HCEC 1CT (cell line): ENCODE results near the gene RPGR.

ENCODE experiments used
- DNase-seq: peaks from one replicate; pipeline ENCODE4 v3.0.0-alpha.2; 2017

Gene RPGR

DNA sequence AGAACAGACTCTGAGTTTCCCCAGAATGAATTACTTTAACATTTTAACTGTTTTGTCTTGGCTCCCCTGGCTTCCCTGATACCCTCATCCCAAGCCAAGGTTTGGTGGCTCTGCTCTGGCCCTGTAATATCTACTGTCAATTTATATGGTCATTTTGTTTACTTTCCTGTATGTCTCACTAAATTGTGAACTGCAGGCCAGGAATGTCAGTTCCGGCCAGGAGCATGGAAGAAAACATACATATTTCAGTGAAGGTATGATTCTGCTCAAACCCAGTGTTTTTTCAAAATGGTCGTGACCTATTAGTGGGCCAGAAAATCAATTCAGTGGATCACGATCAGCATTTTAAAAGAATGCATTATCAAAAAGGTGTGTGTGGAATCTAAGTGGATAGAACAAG is 1.2 kb downstream of the RPGR start:
- no peak for DNase-seq

DNA sequence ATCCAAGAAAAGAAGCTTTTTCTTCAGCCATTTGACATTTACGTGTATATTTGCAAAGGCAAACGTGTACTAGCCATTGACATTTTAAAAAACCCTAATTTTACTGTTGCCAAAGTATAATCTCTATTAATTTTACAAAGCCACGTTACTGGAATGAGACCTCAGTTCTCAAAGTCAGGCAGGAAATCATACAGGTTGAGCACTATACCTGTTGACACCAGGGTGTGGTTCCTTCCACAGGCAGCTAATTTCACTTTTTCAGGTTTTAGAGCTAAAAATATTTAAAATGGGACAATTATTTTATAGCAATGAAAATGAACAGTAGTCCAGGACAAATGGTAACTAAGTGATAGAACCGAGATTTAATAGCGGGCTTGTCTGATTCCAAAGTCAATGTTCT is 6.5 kb downstream of the RPGR start:
- DNase-seq: no peak

DNA sequence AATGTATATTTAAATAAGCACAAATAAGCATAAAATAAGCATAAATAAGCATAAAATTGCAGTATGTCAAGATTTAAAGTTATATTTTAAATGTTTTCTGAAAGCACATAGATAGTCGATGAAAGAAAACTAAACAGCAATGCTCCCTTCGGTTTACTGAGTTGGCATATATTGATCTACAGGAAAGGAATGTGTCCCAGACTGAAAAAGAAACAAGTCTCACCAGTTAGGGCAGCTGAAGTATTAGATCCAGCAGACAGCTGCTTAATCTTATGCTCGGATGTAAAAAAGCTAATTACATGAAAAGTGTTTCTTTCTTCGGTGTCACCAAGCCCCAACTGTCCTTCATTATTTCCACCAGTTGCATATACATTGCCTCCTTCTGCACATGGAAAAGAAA is 8.7 kb downstream of the RPGR start:
- no peak for DNase-seq

DNA sequence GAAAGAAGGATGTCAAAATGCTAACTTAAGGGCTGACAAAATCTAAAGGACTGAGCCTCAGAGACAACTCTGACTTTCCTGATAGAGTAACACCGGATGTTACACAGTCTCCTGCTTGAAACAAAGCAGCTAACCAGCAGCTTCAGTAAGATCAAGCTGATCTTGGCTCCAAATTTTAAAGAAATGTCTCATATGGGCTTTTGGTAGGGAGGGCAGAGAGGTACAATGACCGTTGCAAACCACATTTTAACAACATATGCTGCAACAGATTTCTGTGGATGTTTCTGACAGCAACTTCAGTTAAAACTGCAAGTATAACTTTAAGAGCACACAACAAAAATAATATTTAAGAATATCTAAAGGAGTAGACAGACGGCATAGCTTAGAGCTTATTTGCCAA is 9.1 kb downstream of the RPGR start:
- DNase-seq: no peak

DNA sequence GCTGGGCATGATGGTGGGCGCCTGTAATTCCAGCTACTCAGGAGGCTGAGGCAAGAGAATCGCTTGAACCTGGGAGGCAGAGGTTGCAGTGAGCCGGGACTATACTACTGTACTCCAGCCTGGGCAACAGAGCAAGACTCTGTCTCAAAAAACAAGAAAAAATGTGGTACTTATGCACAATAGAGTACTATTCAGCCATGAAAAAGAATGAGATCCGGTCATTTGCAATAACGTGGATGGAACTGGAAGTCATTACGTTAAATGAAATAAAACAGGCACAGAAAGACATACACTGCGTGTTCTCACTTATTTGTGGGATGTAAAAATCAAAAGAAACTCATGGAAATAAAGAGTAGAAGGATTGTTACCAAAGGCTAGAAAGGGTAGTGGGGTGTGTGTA is 12.1 kb downstream of the RPGR start:
- DNase-seq: no peak

DNA sequence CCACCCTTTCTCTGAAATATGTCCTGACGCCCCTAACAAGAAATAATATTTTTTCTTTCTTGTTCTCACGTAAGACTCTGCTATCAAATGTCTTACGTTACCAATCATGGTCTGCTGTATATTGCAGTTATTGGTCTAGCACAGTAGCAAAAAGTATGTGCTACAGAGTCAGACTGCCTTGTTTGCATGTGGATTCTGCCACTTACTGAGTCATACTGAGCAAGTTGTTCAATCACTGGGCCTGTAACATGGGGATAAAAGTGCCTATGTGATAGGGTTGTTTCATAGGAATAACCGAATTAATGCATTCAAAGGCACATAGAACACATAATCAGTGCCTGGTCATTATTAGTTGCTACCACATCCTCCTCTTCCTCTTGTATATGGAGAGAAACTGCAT is 14.1 kb downstream of the RPGR start:
- DNase-seq: peak; percentile 48

DNA sequence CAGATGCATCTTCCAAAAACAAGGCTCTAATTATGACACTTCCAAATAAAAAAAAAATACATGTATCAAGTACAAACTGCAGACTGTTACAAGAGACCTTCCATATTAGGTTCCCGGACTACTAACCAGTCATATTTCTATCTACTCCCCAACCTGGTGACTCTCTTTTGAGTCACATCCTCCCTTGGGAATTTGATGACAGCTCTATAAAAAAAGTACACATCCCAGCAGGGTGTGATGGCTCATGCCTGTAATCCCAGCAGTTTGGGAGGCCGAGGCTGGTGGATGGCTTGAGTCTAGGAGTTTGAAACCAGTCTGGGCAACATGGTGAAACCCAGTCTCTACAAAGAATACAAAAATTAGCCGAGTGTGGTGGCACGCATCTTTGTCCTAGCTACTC is 14.9 kb downstream of the RPGR start:
- DNase-seq: peak; percentile 85

DNA sequence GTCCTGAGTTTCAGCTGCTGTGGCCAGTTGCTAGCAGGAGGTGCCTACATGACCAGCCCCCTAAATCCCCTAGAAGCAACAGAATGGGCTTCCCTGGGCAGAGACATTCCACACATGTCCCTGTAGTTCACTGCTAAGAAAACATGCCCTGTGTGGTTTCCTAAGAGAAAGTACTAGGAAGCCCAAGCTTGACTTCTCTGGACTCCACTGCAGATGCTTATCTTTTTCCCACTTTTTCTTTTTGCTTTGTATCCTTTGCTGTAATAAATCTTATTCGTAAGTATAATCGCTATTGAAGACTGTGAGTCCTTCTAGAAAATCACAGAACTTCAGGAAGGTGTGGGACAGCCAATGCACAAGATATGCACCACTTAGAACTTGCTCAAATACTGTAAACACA is 15.6 kb downstream of the RPGR start:
- no peak for DNase-seq

DNA sequence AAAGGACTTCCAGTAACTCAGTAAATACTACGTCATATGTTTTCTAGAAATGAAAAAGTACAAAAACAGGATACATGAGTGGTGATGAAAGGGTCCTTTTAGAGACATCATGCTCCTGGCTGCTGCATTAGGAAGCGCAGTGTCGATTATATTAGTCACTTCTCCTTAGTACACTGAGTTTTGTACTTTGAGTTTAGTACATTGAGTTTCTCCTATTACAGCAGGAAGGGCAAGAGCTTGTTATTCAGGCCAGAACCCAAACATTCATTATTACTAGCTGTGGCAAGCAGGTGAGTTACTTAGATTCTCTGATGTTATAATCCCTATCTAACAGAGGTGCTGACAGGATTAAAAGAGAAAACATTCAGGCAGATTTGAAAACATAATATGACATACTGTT is 21.3 kb downstream of the RPGR start:
- peak; percentile 45 for DNase-seq

DNA sequence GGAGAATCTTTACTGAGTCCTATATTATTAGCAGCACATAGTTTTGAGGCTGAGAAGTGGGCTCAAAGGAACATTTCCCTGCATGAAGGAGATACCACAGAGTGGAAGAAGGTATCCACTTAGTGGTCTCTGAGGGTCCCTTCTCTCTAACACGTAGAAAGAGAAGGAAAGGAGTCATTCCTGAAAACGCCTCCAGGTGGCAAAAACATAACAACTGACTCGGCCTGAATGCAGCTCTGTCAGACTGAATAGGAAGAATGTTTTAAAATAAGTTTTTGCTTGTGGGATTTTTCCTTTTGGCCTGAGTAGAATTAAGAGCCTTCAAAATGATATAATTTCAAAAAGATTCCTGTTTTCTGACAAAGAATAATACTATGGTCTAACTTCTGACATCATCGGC is 23.3 kb downstream of the RPGR start:
- DNase-seq: peak; percentile 19

DNA sequence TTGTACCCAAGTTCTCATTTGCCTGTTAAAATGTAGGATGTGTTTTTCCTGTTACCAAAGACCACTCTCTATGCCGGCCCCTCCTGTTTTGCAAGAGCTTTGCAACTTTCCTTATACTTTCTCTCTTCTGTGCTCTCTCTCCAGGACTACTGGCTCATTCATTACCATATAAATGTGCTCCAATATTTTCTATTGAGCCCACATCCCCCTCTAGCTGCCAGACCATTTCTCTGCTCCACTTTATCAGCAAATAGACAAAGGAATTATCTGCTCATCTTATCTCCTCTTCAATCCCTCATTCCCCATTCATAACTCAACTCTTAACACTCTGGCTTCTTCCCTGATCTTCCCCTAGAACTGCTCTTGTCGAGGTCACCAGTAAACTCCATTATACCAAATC is 33.6 kb downstream of the RPGR start:
- DNase-seq: no peak

DNA sequence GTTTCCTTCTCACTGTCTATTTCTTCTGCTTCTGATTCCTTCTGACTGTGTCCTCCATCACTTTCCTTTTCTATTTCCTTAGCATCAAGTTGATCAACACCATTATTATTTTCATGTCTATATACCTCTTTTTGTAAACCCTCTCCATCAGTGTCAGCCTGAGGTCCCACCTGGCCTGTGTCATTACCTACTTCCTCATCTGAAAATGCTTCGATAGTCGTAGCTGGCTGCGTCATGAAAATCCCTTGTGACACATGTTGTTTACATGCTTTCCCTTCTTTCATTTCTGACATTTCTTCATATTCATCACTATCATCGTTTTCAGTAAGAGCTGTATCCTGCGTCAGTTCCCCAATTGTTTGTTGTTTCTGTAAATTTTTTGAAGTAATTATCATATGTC is 39.6 kb downstream of the RPGR start:
- DNase-seq: no peak

DNA sequence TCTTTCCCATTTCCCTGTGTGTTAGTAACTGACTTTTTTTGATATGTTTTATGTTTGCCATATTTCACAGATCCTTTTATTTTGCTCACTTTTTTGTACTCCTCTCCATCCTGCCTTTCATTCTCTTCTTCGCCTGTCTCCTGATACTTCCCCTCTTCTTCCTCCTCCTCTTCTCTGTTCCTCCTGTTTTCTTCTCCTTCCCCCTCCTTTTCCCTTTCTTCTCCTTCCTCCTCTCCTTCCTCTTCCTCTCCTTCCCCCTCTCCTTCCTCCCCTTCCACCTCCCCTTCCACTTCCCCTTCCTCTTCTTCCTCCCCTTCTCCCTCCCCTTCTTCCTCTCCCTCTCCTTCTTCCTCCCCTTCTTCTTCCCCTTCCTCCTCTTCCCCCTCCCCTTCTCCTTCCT is 41.7 kb downstream of the RPGR start:
- DNase-seq: no peak

DNA sequence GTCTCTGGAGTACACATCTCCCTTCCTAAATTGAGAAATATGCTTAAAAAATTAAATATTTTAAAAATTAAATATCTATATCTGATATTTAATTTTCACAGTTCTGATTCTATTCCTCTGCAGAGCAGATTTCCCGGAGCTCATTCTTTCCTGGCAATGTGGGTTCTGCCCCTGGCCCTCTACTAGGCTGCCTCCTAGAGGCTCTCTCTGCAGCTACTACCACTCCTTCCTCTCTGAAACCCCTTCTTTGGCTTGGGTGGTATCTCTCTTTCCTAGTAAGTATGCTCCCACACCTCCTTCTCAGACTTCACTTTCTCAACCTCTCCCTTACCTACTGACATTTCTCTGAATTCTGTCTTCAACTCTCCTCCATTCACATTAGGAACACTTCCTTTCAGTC is 45.3 kb downstream of the RPGR start:
- peak; percentile 29 for DNase-seq

DNA sequence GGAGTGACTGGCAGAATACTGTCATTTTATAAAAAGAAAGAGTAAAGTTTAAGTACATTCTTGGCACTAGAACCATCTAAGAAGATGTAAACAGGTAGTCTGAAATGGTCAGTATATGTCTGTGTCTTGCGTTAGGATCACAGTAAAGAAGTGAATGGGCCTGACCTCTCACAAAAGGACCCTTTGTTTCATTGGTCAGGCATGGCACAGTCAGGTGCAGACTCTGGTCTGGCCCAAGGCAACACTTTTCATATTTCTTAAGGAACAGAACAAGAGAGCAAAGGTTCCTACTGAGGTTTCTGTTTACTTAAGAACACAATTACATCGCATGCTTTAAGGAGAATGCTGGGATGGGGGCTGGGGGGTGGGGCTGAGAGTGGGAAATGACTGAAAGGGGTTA is 48.1 kb downstream of the RPGR start:
- no peak for DNase-seq

DNA sequence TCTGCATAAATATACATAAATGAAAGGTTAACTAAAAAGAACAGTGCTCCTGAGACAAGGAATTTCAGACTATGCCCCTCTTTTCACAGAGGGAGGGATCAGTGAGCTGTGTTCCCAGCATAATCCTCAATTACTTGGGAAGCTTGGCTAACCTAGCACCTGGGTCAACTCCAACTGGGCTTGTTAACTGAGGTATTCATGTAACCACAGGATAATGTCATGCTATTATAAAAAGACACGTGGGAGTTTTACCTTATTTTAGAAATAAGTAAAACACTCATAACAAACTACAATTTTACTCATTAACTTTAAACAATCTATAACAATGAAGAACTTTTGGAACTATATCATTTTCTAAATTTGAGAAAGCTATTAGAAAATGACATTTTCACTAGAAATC is 48.6 kb downstream of the RPGR start:
- DNase-seq: no peak

DNA sequence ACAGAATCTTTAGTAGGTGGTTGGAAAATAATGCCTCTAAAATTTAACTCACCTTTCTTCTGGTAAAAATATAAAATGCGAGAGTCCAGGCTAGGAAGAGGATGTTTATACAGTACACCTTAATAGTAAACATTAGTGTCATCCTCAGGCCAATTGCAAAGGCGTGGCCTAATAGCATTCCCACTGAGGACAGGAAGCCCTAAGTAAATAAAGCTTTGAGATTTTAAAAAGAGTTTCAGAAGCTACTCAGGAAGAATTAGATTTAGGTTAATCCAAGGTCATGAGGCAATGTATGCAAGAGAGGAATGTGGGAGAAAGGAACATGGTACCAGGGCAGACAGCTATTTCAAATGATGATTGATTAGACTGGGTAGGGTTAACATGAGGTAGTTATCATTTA is 49.5 kb downstream of the RPGR start:
- no peak for DNase-seq

DNA sequence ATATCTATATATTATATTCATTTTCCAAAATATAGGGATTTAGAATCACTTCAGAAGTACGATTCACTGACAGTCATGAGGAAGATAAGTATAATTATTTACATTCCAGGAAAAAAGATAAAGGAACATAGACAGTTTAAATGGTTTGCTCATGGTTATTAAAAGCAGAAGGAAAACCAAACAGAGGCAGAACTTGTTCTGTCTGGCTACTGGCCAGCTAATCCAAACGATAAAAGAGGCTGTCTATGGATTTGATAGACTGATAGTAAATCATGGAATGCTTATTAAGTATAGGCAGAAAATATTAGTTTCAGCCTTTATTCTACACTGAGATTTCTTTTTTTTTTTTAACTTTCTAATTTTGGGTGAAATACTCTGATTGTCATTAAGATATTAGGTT is 50.2 kb downstream of the RPGR start:
- no peak for DNase-seq

DNA sequence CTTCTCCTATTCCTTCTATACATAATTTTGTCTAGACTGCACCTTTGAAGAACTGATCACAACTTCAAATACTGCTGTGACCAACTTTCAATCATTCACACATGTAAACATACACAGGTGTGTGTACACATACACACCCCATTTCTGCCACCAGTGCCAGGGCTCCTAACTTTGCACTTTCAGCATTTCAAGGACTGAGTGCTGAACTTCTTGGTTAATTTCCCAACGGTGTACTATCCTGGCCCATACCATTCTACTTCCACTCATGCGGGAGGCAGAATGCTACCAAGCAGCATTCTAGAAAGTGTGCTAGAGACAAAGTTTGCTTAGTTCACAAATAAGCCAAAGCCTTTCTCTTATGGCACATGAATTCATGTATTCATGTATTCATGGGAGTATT is 51.2 kb downstream of the RPGR start:
- DNase-seq: no peak

DNA sequence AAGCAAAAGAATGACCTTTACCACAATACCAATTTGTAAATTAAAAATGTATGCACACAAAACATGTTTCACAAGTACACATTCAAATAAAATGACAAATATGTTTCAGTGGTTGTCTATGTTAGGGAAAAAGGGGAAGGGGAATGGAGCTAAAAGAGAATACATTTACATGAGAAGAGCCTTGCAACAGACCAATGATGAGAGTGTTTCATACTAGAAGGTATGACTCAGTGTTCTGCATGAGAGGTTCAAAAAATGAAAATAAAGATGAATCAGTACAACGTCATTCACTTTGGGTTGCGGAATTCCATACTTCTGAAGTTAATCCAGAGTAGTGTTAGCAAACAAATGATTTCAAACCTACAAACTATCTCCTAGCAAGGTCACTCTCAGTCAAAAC is 51.7 kb downstream of the RPGR start:
- DNase-seq: peak; percentile 88

DNA sequence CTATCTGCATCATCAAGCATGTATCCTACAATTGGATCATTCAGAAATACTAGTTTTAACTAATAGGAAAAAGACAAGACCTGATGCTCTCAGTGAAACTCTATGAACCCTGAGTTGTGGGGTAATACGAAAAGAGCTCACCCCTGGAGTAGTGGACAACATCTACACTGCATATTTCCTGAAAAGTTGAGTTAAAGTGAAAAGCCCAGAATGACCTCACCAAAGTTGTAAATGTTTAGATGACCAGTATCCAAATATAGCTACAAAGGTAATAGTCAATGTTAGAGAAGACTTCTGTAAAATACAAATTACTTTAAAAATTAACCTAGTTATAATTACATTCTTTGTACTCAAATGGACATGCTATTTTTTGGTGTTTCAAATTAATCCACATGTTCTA is 53.9 kb downstream of the RPGR start:
- DNase-seq: no peak

DNA sequence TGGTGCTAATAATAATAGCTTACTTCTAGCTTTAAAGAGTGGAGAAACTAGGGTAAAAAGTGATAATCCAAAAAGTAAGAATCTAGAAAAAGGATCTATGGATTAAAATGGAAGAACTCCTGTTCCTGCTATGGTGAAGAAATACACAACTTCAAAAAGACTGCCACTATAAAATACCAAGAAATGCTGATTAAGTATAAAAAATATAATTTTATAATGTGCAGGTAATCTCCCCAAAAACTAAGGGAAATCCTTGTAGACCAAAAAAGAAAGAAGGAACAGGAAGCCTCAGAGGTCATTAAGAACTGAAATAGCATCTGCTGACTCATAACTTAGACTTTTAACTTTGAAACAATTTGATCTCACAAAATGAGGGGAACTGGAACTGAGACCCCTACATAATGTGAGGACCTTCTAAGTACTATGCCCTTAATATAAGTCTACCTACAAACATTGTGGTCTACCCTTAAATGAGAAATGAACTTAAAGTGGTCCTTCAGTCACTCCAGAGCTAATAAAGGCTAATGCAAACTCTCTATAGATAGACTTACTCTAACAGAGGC is 56.1 kb downstream of the RPGR start:
- no peak for DNase-seq

DNA sequence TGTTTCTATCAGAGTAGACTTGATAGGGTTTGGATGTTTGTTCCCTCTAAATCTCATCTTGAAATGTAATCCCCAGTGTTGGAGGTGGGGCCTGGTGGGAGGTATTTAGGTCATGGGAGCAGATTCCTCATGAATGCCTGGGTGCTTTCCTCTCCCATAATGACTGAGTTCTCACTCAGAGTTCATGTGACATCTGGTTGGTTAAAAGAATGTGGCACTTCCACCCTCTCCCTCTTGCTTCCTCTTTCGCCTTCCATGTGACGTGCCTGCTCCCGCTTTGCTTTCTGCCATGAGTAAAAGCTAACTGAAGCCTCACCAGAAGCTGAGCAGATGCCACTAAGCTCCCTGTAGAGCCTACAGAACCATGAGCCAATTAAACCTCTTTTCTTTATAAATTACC is 59.3 kb downstream of the RPGR start:
- DNase-seq: no peak

DNA sequence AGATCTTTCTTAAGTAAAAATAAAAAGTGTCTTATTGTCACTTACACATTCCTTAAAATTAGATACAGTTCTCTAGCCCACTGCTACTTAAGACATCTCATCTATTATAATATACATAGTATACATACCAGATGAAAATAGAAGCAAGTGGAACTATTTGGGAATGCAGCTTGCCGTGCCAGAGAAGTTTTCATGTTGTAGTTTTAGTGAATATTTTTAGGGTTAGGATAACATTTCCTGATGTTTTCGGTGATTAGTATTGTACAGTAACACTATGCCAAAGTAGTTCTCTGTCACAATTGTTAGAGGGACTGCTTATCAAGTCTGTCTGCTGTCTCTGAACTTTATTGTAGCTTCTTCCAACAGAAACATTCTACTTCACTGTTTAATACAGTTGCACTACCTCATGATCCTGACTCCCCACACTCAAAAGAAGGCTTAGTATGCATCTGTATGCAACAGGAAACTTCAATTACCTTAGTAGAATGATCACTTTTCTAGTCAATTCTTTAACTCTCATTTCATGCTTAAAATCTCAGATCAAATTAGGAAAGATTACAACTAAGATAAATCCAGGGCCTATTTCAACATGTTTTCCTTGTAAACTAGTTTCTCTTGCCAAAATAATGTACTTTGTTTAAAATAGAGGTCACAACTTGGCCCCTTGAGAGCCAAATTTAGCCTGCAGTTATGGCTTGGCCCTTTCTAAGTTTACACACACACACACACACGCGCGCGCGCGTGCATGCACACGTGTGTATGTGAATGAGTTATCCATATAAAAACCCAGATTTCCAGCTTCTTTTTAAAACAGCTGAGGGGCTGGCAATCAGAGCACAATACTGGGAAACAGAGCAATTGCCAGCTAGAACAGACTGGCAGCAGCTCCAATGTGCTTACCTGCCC is 64.3 kb downstream of the RPGR start:
- DNase-seq: peak; percentile 11

DNA sequence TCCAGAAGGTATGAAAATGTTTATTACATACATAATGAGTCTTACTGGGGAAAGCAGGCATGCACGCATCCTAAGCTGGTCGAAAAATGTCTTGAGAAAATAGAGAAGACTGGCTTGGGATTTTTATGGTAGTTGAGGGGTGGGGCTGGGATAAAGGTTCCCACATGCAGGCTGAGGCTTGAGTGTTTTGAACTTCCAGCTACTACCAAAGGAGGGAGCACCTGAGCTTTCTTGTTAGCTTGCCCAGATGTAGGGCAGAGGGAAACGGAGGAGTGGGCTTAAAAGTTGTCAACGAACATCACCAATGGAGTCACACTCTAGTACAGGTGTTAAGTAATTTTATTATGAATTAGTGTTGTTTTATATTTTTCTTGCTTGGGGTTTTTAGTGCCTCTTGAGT is 67.1 kb downstream of the RPGR start:
- no peak for DNase-seq
